ENCODE measurements around the gene C8B.

DNA sequence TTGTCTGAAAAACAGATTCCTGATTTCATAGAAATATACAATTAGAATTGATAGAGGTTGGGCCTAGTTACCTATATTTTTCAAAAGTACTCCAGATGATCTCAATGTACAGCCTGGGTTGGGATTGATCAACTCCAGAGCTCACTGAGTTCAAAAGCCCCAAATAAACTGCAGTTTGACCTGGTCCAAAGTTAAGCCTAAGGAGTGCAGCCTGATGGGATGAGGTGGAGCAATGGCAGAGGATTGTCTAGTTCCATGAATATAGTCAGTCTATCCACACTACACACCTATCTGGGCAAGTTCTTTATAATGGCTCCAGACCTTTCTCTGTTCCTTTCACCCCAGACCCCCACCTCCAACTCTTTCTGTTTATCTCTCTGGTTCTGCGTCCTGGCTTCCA, 62.0 kb downstream of the C8B start:
- no peak for TF ChIP-seq POLR2AphosphoS5 (IDR thresholded peaks at IDR 0.05; ENCODE audit: low read depth, low read length)
- TF ChIP-seq, protein P1, sequence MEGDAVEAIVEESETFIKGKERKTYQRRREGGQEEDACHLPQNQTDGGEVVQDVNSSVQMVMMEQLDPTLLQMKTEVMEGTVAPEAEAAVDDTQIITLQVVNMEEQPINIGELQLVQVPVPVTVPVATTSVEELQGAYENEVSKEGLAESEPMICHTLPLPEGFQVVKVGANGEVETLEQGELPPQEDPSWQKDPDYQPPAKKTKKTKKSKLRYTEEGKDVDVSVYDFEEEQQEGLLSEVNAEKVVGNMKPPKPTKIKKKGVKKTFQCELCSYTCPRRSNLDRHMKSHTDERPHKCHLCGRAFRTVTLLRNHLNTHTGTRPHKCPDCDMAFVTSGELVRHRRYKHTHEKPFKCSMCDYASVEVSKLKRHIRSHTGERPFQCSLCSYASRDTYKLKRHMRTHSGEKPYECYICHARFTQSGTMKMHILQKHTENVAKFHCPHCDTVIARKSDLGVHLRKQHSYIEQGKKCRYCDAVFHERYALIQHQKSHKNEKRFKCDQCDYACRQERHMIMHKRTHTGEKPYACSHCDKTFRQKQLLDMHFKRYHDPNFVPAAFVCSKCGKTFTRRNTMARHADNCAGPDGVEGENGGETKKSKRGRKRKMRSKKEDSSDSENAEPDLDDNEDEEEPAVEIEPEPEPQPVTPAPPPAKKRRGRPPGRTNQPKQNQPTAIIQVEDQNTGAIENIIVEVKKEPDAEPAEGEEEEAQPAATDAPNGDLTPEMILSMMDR (IDR thresholded peaks at IDR 0.05 in 2 of 3, conservative IDR thresholded peaks at IDR 0.05 in 1 of 3; ENCODE audit: borderline replicate concordance in 1 of 3, insufficient read depth in 1 of 3, low read depth in 2 of 3, low read length in 2 of 3): no peak
